Measurements from ENCODE around the gene CCDC146.

- no peak for TF ChIP-seq POLR2A (IDR thresholded peaks at IDR 0.05)
- TF ChIP-seq, protein P1, sequence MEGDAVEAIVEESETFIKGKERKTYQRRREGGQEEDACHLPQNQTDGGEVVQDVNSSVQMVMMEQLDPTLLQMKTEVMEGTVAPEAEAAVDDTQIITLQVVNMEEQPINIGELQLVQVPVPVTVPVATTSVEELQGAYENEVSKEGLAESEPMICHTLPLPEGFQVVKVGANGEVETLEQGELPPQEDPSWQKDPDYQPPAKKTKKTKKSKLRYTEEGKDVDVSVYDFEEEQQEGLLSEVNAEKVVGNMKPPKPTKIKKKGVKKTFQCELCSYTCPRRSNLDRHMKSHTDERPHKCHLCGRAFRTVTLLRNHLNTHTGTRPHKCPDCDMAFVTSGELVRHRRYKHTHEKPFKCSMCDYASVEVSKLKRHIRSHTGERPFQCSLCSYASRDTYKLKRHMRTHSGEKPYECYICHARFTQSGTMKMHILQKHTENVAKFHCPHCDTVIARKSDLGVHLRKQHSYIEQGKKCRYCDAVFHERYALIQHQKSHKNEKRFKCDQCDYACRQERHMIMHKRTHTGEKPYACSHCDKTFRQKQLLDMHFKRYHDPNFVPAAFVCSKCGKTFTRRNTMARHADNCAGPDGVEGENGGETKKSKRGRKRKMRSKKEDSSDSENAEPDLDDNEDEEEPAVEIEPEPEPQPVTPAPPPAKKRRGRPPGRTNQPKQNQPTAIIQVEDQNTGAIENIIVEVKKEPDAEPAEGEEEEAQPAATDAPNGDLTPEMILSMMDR (IDR thresholded peaks at IDR 0.05) = no peak
- TF ChIP-seq POLR2AphosphoS5 (IDR thresholded peaks at IDR 0.05; ENCODE audit: insufficient read depth in 1 of 2, low read depth in 1 of 2) = no peak
These were observed 130.1 kb downstream of the CCDC146 start for GRCh38 chr7:77252506-77252905.

Measured in vagina (tissue), 2 donors.